Activated T-helper 17 cell treated with anti-CD3 and anti-CD28 coated beads, Interleukin-2, amount 50 U/mL, for 72 hours (primary cell): ENCODE data around the gene NAP1L1. TPM values are rescaled to one million over a fixed set of nuclear protein-coding genes. Genes with fewer than 3 reads are reported as not detected.

ENCODE experiments used
- ATAC-seq: fragments of 150-1000 bp; cut with Tn5 transposase; replicated peaks from 2 replicates; pipeline ENCODE4 v1.10.0; 2021; ENCODE audit warnings: mild to moderate bottlenecking, moderate library complexity
- H3K27ac Mint-ChIP-seq: one replicate; pipeline ENCODE4 v1.8.0; 2022; ENCODE audit warnings: mixed read lengths
- H3K27me3 Mint-ChIP-seq: one replicate; pipeline ENCODE4 v1.8.0; 2022; ENCODE audit warnings: mixed read lengths
- H3K36me3 Mint-ChIP-seq: one replicate; pipeline ENCODE4 v1.8.0; 2022; ENCODE audit warnings: low read depth, mild to moderate bottlenecking, mixed read lengths
- H3K4me1 Mint-ChIP-seq: one replicate; pipeline ENCODE4 v1.8.0; 2022; ENCODE audit warnings: mixed read lengths
- H3K4me3 Mint-ChIP-seq: one replicate; pipeline ENCODE4 v1.8.0; 2022; ENCODE audit warnings: mild to moderate bottlenecking, mixed read lengths
- H3K9me3 Mint-ChIP-seq: one replicate; pipeline ENCODE4 v1.8.0; 2022; ENCODE audit warnings: mixed read lengths
- total RNA-seq, 2 donors: library from RNA; stranded (reverse); gene quantifications; one replicate each; pipeline ENCODE4 v1.2.3, GENCODE V29; 2022

NAP1L1 gene
- total RNA-seq, 2 donors from 2014 or later = 715 to 937 TPM

- H3K9me3 Mint-ChIP-seq = no peaks in the 10 kb centered on the region
- no peak overlapping the region for H3K4me3 Mint-ChIP-seq
- no peak overlapping the region for H3K27ac Mint-ChIP-seq
- ATAC-seq = no peak
- no peaks in the 10 kb centered on the region for H3K36me3 Mint-ChIP-seq
- H3K4me1 Mint-ChIP-seq = no peaks in the 10 kb centered on the region
- peaks cover 10% of the 10 kb centered on the region for H3K27me3 Mint-ChIP-seq
Observed at GRCh38 chr12:76101739-76102385, 17.4 kb upstream of the NAP1L1 start.

DNA sequence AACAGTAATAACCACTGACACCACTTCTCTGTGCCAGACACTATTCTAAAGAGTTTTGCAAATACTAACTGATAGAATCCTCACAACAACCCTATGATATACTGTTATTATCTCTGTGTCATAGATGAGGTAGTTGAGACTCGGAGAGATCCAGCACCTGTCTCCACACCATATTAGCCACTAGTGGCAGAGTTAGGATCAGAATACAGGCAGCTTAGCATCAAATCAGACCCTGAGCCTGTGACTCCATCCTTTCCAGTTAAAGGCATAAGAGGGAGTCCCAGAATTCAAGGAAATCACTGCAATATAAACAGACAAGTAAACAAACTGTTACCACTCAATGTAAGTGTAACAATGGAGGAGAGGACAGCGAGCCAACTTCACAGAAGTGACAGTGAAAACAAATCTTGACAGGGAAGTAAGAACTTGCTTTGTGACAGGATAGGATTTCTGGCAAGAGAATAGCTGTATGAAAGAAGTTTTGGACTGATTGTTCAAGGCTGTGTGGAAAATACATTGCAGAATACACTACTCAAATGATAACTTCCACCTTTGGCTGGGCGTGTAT lies 11.7 kb upstream of the NAP1L1 start:
- no peak overlapping the region for H3K4me3 Mint-ChIP-seq
- H3K9me3 Mint-ChIP-seq = no peaks in the 10 kb centered on the region
- ATAC-seq = no peak
- H3K27me3 Mint-ChIP-seq = peaks cover 6% of the 10 kb centered on the region
- H3K4me1 Mint-ChIP-seq = no peaks in the 10 kb centered on the region
- no peaks in the 10 kb centered on the region for H3K36me3 Mint-ChIP-seq
- no peak overlapping the region for H3K27ac Mint-ChIP-seq

GRCh38 chr12:76094754-76095153 lies 10.3 kb upstream of the NAP1L1 start:
- Mint-ChIP-seq H3K4me1 (no peaks in the 10 kb centered on the region), H3K9me3 (no peaks in the 10 kb centered on the region), H3K27me3 (peaks cover 3% of the 10 kb centered on the region), H3K27ac (no peak overlapping the region), H3K4me3 (no peak overlapping the region), H3K36me3 (no peaks in the 10 kb centered on the region)
- ATAC-seq = no peak

- ATAC-seq = no peak
- peaks cover 5% of the 10 kb centered on the region for H3K4me1 Mint-ChIP-seq
- H3K27ac Mint-ChIP-seq = no peak overlapping the region
- H3K36me3 Mint-ChIP-seq = no peaks in the 10 kb centered on the region
- no peak overlapping the region for H3K4me3 Mint-ChIP-seq
- H3K9me3 Mint-ChIP-seq = no peaks in the 10 kb centered on the region
- no peaks in the 10 kb centered on the region for H3K27me3 Mint-ChIP-seq
Observed at GRCh38 chr12:76091246-76091754, 6.8 kb upstream of the NAP1L1 start.

DNA sequence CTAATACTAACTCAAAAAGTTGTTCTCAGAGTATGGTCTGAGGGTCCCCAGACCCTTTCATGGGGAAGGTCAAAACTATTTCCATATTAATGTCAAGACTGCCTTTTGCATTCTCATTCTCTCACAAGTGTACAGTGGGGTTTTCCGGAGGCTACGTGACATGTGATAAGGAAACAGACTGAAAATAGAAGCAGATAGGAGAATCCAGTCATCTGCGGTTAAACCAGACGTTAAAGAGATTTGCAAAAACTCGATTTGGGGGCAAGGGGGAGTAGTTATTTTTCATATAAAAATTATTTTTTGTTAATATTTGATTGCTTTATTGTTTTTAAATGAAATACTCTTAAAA lies 1.0 kb upstream of the NAP1L1 start:
- Mint-ChIP-seq H3K27me3 (no peaks in the 10 kb centered on the region), H3K27ac (peak overlapping the region; percentile 99), H3K36me3 (peaks cover 48% of the 10 kb centered on the region), H3K4me3 (peak overlapping the region; percentile 97), H3K4me1 (peaks cover 31% of the 10 kb centered on the region), H3K9me3 (no peaks in the 10 kb centered on the region)
- ATAC-seq = peak; percentile 32

- peak; percentile 70 for ATAC-seq
- H3K9me3 Mint-ChIP-seq = no peaks in the 10 kb centered on the region
- no peaks in the 10 kb centered on the region for H3K27me3 Mint-ChIP-seq
- peak overlapping the region; percentile 99 for H3K27ac Mint-ChIP-seq
- peaks cover 33% of the 10 kb centered on the region for H3K4me1 Mint-ChIP-seq
- peak overlapping the region; percentile 97 for H3K4me3 Mint-ChIP-seq
- peaks cover 53% of the 10 kb centered on the region for H3K36me3 Mint-ChIP-seq
Observed at GRCh38 chr12:76084863-76085519, 506 bp upstream of the NAP1L1 start.

- H3K4me1 Mint-ChIP-seq = peaks cover 45% of the 10 kb centered on the region
- ATAC-seq = no peak
- peaks cover 69% of the 10 kb centered on the region for H3K36me3 Mint-ChIP-seq
- no peaks in the 10 kb centered on the region for H3K27me3 Mint-ChIP-seq
- H3K4me3 Mint-ChIP-seq = peak overlapping the region; percentile 97
- H3K9me3 Mint-ChIP-seq = no peaks in the 10 kb centered on the region
- peak overlapping the region; percentile 99 for H3K27ac Mint-ChIP-seq
Observed at GRCh38 chr12:76083246-76083903, 1.1 kb downstream of the NAP1L1 start.

DNA sequence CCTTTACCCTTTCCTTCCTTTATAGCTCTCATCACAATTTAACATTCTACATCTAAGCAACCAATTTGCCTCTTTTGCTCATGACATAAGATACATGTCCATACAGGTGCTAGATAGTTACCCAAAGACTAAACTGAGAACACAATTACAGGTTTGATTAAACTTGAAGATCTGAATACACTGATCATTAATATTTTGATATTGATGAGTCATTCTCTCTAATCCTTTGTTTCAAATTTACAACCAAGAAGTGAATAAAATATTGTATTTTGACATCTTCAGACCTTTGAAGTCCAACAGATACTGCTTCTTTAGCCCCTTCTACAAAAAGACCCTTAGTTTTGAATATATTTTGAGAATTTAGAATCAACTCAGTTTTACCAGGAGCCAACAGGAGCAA lies 2.6 kb downstream of the NAP1L1 start:
- no peak for ATAC-seq
- Mint-ChIP-seq H3K27me3 (no peaks in the 10 kb centered on the region), H3K4me1 (peaks cover 49% of the 10 kb centered on the region), H3K9me3 (no peaks in the 10 kb centered on the region), H3K27ac (peak overlapping the region; percentile 21), H3K4me3 (peak overlapping the region; percentile 97), H3K36me3 (peaks cover 84% of the 10 kb centered on the region)

GRCh38 chr12:76080729-76081415 lies 3.6 kb downstream of the NAP1L1 start:
- ATAC-seq = no peak
- Mint-ChIP-seq H3K36me3 (peaks cover 94% of the 10 kb centered on the region), H3K4me3 (peak overlapping the region; percentile 97), H3K4me1 (peaks cover 40% of the 10 kb centered on the region), H3K9me3 (no peaks in the 10 kb centered on the region), H3K27ac (peak overlapping the region; percentile 21), H3K27me3 (no peaks in the 10 kb centered on the region)

DNA sequence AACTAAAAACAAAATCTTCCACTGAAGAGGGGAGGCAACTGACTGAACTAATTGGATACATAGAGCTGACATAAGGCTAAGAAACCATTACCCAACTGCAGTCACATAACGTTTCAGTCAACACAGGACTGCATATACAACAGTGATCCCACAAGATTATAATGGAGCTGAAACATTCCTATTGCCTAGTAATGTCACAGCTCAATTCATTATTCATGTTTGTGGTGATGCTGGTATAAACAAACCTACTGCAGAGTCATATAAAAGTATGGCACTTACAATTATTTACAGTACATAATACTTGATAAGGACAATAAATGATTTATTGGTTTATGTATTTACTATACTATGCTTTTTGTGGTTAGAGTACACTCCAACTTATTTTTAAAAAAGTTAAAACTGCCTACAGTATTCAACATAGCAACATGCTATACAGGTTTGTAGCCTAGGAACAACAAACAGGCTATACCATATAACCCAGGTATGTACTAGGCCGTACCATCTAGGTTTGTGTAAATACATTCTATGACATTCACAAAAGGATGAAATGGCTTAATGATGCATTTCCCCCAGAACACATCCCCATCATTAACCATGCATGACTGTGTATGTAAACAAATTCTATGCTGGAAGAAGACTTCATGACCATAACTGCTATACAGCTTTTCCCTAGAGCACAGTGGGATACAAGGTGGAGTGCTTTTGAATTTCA lies 4.3 kb downstream of the NAP1L1 start:
- Mint-ChIP-seq H3K4me3 (peak overlapping the region; percentile 97), H3K4me1 (peaks cover 33% of the 10 kb centered on the region), H3K27me3 (no peaks in the 10 kb centered on the region), H3K36me3 (peaks cover 94% of the 10 kb centered on the region), H3K27ac (peak overlapping the region; percentile 21), H3K9me3 (no peaks in the 10 kb centered on the region)
- no peak for ATAC-seq

GRCh38 chr12:76078748-76079147 lies 5.7 kb downstream of the NAP1L1 start:
- Mint-ChIP-seq H3K4me3 (peak overlapping the region; percentile 97), H3K27ac (peak overlapping the region; percentile 54), H3K36me3 (peaks cover 94% of the 10 kb centered on the region)

GRCh38 chr12:76075448-76075847 lies 9.0 kb downstream of the NAP1L1 start:
- ATAC-seq = no peak

More at GRCh38 chr12:76078748-76079147, 5.7 kb downstream of the NAP1L1 start:
- no peaks in the 10 kb centered on the region for H3K27me3 Mint-ChIP-seq
- no peaks in the 10 kb centered on the region for H3K9me3 Mint-ChIP-seq
- peaks cover 39% of the 10 kb centered on the region for H3K4me1 Mint-ChIP-seq
- no peak for ATAC-seq

GRCh38 chr12:76074701-76075336 lies 9.7 kb downstream of the NAP1L1 start:
- H3K27ac Mint-ChIP-seq = no peak overlapping the region
- peaks cover 94% of the 10 kb centered on the region for H3K36me3 Mint-ChIP-seq
- ATAC-seq = peak; percentile 40

More at GRCh38 chr12:76075448-76075847, 9.0 kb downstream of the NAP1L1 start:
- no peak overlapping the region for H3K4me3 Mint-ChIP-seq
- H3K27me3 Mint-ChIP-seq = no peaks in the 10 kb centered on the region
- H3K36me3 Mint-ChIP-seq = peaks cover 94% of the 10 kb centered on the region
- H3K4me1 Mint-ChIP-seq = peaks cover 46% of the 10 kb centered on the region
- peaks cover 3% of the 10 kb centered on the region for H3K9me3 Mint-ChIP-seq
- peak overlapping the region; percentile 50 for H3K27ac Mint-ChIP-seq

More at GRCh38 chr12:76074701-76075336, 9.7 kb downstream of the NAP1L1 start:
- H3K4me3 Mint-ChIP-seq = no peak overlapping the region
- H3K27me3 Mint-ChIP-seq = no peaks in the 10 kb centered on the region
- H3K4me1 Mint-ChIP-seq = peaks cover 42% of the 10 kb centered on the region
- H3K9me3 Mint-ChIP-seq = peaks cover 3% of the 10 kb centered on the region
